Glutamatergic neuron (in vitro differentiated cells): Measurements from ENCODE around the gene KXD1. TPM values are rescaled to one million over a fixed set of nuclear protein-coding genes. Genes with fewer than 3 reads are reported as not detected.
A peak's percentile ranks its signal among the peaks of the same experiment; 100 is the strongest.
"Not testable (repeated sequence)": the region's sequence is repeated elsewhere in the genome, so short reads cannot be mapped to it uniquely, and the experiment has no call there.

Experiments used
- DNase-seq: peaks from one replicate; pipeline ENCODE4 v3.0.0; 2022
- H3K27ac Mint-ChIP-seq: one replicate; pipeline ENCODE4 v1.8.0; 2020; ENCODE audit warnings: mild to moderate bottlenecking, mixed read lengths, inconsistent platforms; ENCODE audit not compliant: unreplicated experiment
- H3K27me3 Mint-ChIP-seq: one replicate; pipeline ENCODE4 v1.8.0; 2020; ENCODE audit warnings: mild to moderate bottlenecking, moderate library complexity, mixed read lengths, inconsistent platforms; ENCODE audit not compliant: unreplicated experiment
- H3K36me3 Mint-ChIP-seq: one replicate; pipeline ENCODE4 v1.8.0; 2020; ENCODE audit warnings: mild to moderate bottlenecking, mixed read lengths, inconsistent platforms; ENCODE audit not compliant: unreplicated experiment
- H3K4me1 Mint-ChIP-seq: one replicate; pipeline ENCODE4 v1.8.0; 2020; ENCODE audit warnings: mild to moderate bottlenecking, low read depth, mixed read lengths, inconsistent platforms; ENCODE audit not compliant: unreplicated experiment
- H3K4me3 Mint-ChIP-seq: one replicate; pipeline ENCODE4 v1.8.0; 2020; ENCODE audit warnings: mild to moderate bottlenecking, mixed read lengths, inconsistent platforms; ENCODE audit not compliant: unreplicated experiment
- H3K9me3 Mint-ChIP-seq: one replicate; pipeline ENCODE4 v1.8.0; 2020; ENCODE audit warnings: mild to moderate bottlenecking, moderate library complexity, mixed read lengths, inconsistent platforms; ENCODE audit not compliant: unreplicated experiment
- CTCF ChIP-seq: fragments of 200-600 bp; sonication (generic); IDR thresholded peaks from one replicate; pipeline ENCODE4 v1.5.0; 2021; ENCODE audit not compliant: partially characterized antibody, unreplicated experiment
- total RNA-seq: library from RNA; stranded (reverse); fragmentation: NEBNext Ultra II Directional; extraction: Animal tissue kit (Norgen Biotek cat#: 25700); gene quantifications from one replicate; pipeline ENCODE4 v1.2.1, GENCODE V29; 2021; ENCODE audit not compliant: unreplicated experiment

Gene KXD1
- total RNA-seq, 1 donor from 2014 or later, result 71.3 TPM

GRCh38 chr19:18520848-18521691, 36.6 kb upstream of the KXD1 start:
- Mint-ChIP-seq H3K36me3 (no peaks in the 10 kb centered on the region), H3K27ac (peak overlapping the region; percentile 66), H3K4me3 (peak overlapping the region; percentile 96), H3K4me1 (peaks cover 6% of the 10 kb centered on the region), H3K9me3 (peaks cover 5% of the 10 kb centered on the region), H3K27me3 (peaks cover 13% of the 10 kb centered on the region)
- peak; percentile 26 for DNase-seq
- no peak for TF ChIP-seq CTCF

GRCh38 chr19:18521692-18522123, 36.0 kb upstream of the KXD1 start, which contains the start of gene ELL:
ELL (minus strand) TSS chr19:18522070; CDS start chr19:18522055, 15 bp downstream.
- Mint-ChIP-seq H3K36me3 (no peaks in the 10 kb centered on the region), H3K27ac (peak within 1 kb of the TSS; percentile 79), H3K27me3 (peaks cover 13% of the 10 kb centered on the region), H3K4me3 (peak within 1 kb of the TSS; percentile 96), H3K4me1 (peaks cover 6% of the 10 kb centered on the region), H3K9me3 (peaks cover 2% of the 10 kb centered on the region)
- no peak for DNase-seq
- TF ChIP-seq CTCF, result peak; percentile 23

GRCh38 chr19:18522124-18522861, 35.4 kb upstream of the KXD1 start:
- peaks cover 6% of the 10 kb centered on the region for H3K4me1 Mint-ChIP-seq
- H3K27me3 Mint-ChIP-seq, result peaks cover 15% of the 10 kb centered on the region
- H3K27ac Mint-ChIP-seq, result peak overlapping the region; percentile 59
- TF ChIP-seq CTCF, result no peak
- H3K9me3 Mint-ChIP-seq, result peaks cover 2% of the 10 kb centered on the region
- no peaks in the 10 kb centered on the region for H3K36me3 Mint-ChIP-seq
- DNase-seq, result peak; percentile 100
- peak overlapping the region; percentile 88 for H3K4me3 Mint-ChIP-seq

- not testable (repeated sequence) for H3K4me1 Mint-ChIP-seq, DNase-seq, H3K27ac Mint-ChIP-seq, H3K4me3 Mint-ChIP-seq, H3K36me3 Mint-ChIP-seq, H3K9me3 Mint-ChIP-seq
- H3K27me3 Mint-ChIP-seq, result peaks cover 15% of the 10 kb centered on the region
Measured at GRCh38 chr19:18522862-18523440, 34.7 kb upstream of the KXD1 start.

- Mint-ChIP-seq H3K27me3 (peaks cover 15% of the 10 kb centered on the region), H3K4me1 (peaks cover 6% of the 10 kb centered on the region), H3K27ac (no peak overlapping the region), H3K4me3 (no peak overlapping the region), H3K36me3 (no peaks in the 10 kb centered on the region), H3K9me3 (peaks cover 2% of the 10 kb centered on the region)
- no peak for DNase-seq
- no peak for TF ChIP-seq CTCF
Measured at GRCh38 chr19:18523841-18524240, 33.8 kb upstream of the KXD1 start.
